GM12801 (cell line): ENCODE results near the gene CIDEB.

Experiments used
- TF ChIP-seq, protein P1 (sequence below): IDR thresholded peaks from one replicate; pipeline ENCODE4 v1.5.1; 2011; ENCODE audit warnings: control low read depth; ENCODE audit not compliant: insufficient read length; ENCODE audit errors: extremely low read depth

CIDEB gene

GRCh38 chr14:24309538-24310264, 1.9 kb upstream of the CIDEB start, which contains the start of gene LTB4R2:
Gene LTB4R2, plus strand, starts transcription at chr14:24310140. Its CDS starts 525 bp downstream, at chr14:24310665.
- TF ChIP-seq, protein P1, sequence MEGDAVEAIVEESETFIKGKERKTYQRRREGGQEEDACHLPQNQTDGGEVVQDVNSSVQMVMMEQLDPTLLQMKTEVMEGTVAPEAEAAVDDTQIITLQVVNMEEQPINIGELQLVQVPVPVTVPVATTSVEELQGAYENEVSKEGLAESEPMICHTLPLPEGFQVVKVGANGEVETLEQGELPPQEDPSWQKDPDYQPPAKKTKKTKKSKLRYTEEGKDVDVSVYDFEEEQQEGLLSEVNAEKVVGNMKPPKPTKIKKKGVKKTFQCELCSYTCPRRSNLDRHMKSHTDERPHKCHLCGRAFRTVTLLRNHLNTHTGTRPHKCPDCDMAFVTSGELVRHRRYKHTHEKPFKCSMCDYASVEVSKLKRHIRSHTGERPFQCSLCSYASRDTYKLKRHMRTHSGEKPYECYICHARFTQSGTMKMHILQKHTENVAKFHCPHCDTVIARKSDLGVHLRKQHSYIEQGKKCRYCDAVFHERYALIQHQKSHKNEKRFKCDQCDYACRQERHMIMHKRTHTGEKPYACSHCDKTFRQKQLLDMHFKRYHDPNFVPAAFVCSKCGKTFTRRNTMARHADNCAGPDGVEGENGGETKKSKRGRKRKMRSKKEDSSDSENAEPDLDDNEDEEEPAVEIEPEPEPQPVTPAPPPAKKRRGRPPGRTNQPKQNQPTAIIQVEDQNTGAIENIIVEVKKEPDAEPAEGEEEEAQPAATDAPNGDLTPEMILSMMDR = no peak

DNA sequence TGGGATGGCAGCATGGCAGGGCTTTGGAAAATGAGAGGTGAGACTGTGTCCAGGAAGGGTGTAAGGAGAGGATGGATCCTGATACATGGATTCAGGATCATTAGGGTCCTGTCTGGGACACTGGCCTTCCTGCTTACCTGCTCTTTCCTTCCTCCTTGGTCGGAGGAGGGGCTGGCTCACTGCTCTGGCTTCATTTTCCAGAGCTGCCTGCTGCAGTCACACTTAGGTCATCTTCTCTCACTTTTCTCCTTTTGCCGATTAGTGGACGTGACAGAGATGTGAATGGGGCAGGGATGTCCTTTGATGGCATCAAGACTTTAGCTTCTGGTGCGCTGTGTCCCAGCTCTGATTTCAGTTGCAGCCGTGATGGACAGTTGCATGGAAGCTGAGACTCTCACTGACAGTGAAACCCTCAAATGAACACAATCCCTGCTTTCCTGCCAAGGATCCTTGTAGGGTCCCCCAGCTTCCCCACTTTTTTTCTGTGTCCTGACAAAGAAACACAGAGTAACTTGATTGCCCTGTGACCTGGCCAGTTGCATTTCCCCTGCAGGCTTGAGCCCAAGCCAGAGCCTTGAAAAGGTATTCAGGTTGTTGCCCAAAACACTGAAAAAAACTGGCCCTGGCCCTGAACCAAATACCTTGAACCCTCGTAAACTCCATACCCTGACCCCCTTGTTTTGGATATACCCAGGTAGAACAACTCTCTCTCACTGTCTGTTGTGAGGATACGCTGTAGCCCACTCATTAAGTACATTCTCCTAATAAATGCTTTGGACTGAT, 756 bp upstream of the CIDEB start:
- TF ChIP-seq, protein P1 = no peak

DNA sequence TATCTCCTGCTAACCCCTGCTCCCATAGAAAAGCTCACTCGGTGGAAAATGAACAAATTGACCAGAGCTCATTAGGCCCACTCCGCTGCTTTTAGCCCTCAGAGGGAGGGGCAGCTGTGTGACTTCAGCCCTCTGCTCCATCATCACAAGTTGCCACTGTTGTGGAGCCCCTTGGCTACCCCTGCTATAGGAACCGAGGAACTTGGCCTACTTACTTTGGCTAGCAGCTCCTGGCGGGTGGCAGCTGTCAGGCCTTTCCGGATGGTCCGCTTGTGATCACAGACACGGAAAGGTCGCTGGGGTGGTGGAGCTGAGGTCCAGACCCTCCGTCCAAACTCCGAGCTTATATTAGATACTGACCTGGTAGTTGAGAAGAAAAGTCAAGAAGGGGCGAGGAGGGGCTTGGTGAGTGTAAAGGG, 612 bp downstream of the CIDEB start:
- TF ChIP-seq, protein P1 = no peak

DNA sequence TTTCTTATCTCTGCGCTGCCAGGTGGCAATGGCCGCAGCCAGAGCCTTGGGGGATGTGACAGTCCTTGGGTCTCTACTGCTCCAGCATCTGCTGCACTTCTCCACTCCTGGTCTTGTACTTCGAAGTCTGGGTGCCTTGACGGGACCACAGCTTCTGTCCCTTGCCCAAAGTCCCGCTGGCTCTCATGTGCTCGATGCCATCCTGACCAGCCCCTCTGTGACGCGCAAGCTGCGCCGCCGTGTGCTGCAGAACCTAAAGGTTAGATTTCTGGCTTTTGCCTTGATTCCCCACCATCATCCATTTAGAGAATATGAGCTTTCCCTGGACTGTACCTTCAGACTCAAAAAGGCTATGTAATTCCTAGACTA, 3.8 kb downstream of the CIDEB start:
- TF ChIP-seq, protein P1 = no peak

GRCh38 chr14:24300326-24300980, 7.3 kb downstream of the CIDEB start:
- TF ChIP-seq, protein P1 = no peak

- TF ChIP-seq, protein P1 = no peak
These were observed 8.3 kb downstream of the CIDEB start, which contains the start of the genes DHRS1 and NOP9 for GRCh38 chr14:24299255-24300191. Gene DHRS1, minus strand, starts transcription at chr14:24299780. Its CDS starts 674 bp downstream, at chr14:24299106. Gene NOP9, plus strand, starts transcription at chr14:24299850. Its CDS starts 105 bp downstream, at chr14:24299955.

DNA sequence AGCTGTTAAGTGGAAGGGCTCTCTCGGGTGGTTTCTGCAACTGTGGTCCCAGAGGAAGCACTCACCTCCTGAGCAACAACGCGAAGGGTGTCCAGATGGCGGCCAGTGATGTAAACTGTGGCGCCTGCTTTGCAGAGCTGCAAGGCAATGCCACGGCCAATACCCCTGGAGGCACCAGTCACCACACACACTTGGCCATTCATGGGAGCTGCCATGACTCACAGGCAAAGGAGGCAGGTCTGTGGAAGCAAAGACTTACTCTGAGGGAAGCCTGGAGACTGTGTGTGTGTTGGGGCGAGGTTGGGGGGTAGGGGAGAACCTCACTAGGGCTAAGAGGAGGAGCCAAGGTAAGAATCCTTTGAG, 8.9 kb downstream of the CIDEB start:
- TF ChIP-seq, protein P1 = no peak
